A549 (cell line): ENCODE measurements around the gene RBL2. TPM values are rescaled to one million over a fixed set of nuclear protein-coding genes. Genes with fewer than 3 reads are reported as not detected.

Experiments
- ATAC-seq, 2 experiments: fragments of 200-7000 bp in 1 of 2; fragments of >200 bp in 1 of 2; cut with Nextera tagmentation in 1 of 2; cut with Tn5 transposase in 1 of 2; 3 replicates each; pipeline versions ENCODE4 v1.8.0 to v1.9.1; 2018 to 2020; ENCODE audit warnings: mild to moderate bottlenecking in 1 of 2, moderate library complexity in 1 of 2
- CTCF ChIA-PET: fragments of 300-600 bp; sonication (Branson Sonifier 250); formaldehyde crosslinking; extraction: SDS; loops from one replicate; lab custom pipeline; 2021; ENCODE audit warnings: antibody characterized with exemption, inconsistent platforms; lab: Yijun Ruan, JAX
- POLR2A ChIA-PET: fragments of 350-600 bp; formaldehyde crosslinking; extraction: SDS; loops from one replicate; lab custom pipeline; 2021; ENCODE audit warnings: antibody characterized with exemption, inconsistent platforms; lab: Yijun Ruan, JAX
- DNase-seq, 2 experiments: peaks; one replicate each; pipeline versions ENCODE4 v3.0.0 to v3.0.0-alpha.2; 2011 to 2016; ENCODE audit warnings: low read depth in 1 of 2, low spot score in 1 of 2
- FAIRE-seq: peaks from 2 replicates; lab custom pipeline; 2011; peaks lifted over from hg19 to GRCh38; lab: Jason Lieb, UNC
- H3K27ac ChIP-seq, 2 experiments: fragments of >200 bp; sonication (Bioruptor Twin); formaldehyde crosslinking; 3 replicates each; pipeline ENCODE4 v1.5.1; 2016 to 2017
- H3K4me1 ChIP-seq: fragments of >200 bp; sonication (Bioruptor Twin); formaldehyde crosslinking; 3 replicates; pipeline ENCODE4 v1.6.1; 2016
- H3K4me2 ChIP-seq: fragments of >200 bp; sonication (Bioruptor Twin); formaldehyde crosslinking; 3 replicates; pipeline ENCODE4 v1.6.1; 2016
- H3K4me3 ChIP-seq: fragments of >200 bp; sonication (Bioruptor Twin); formaldehyde crosslinking; 3 replicates; pipeline ENCODE4 v1.5.1; 2016
- H3K9me3 ChIP-seq: fragments of >200 bp; sonication (Bioruptor Twin); formaldehyde crosslinking; 3 replicates; pipeline ENCODE4 v1.6.1; 2016
- CHD4 ChIP-seq: fragments of 200-600 bp; sonication (generic); IDR thresholded peaks from 2 replicates; pipeline ENCODE4 v1.6.1; 2016; ENCODE audit warnings: antibody characterized with exemption, mild to moderate bottlenecking, borderline replicate concordance
- EHMT2 ChIP-seq: fragments of 200-600 bp; sonication (generic); IDR thresholded peaks from 2 replicates; pipeline ENCODE4 v1.6.1; 2016; ENCODE audit warnings: antibody characterized with exemption, low read depth, mild to moderate bottlenecking, moderate library complexity
- EP300 ChIP-seq, 2 experiments: fragments of >200 bp; sonication (Bioruptor Twin); formaldehyde crosslinking; IDR thresholded peaks; 2 replicates in 1 of 2; 3 replicates in 1 of 2; pipeline ENCODE4 v1.6.1; 2016 to 2017
- ESRRA ChIP-seq: fragments of 150-350 bp; IDR thresholded peaks from 2 replicates; pipeline ENCODE4 v1.6.1; 2014; ENCODE audit warnings: mild to moderate bottlenecking, low read length, borderline replicate concordance
- FOSB ChIP-seq: fragments of 250-450 bp; sonication (Bioruptor Pico); IDR thresholded peaks from 2 replicates; pipeline ENCODE4 v1.5.0; 2020; ENCODE audit warnings: mild to moderate bottlenecking, moderate library complexity
- FOSL2 ChIP-seq, 2 experiments: fragments of 450-650 bp in 1 of 2; fragments of >200 bp in 1 of 2; sonication (Bioruptor Twin) in 1 of 2; formaldehyde crosslinking; IDR thresholded peaks; 2 replicates each; pipeline versions ENCODE4 v1.5.0 to v1.6.1; 2016 to 2020; ENCODE audit warnings: mild to moderate bottlenecking in 1 of 2, moderate library complexity in 1 of 2
- FOXS1 ChIP-seq: fragments of 250-450 bp; sonication (Bioruptor Pico); IDR thresholded peaks from 2 replicates; pipeline ENCODE4 v1.5.0; 2020; ENCODE audit warnings: mild to moderate bottlenecking, moderate library complexity
- GATA3 ChIP-seq: IDR thresholded peaks from 2 replicates; pipeline ENCODE4 v1.6.1; 2012; ENCODE audit warnings: borderline replicate concordance
- HDAC2 ChIP-seq: fragments of 200-600 bp; sonication (generic); IDR thresholded peaks from 2 replicates; pipeline ENCODE4 v1.6.1; 2016
- HEYL ChIP-seq: fragments of 250-450 bp; sonication (Bioruptor Pico); IDR thresholded peaks from 2 replicates; pipeline ENCODE4 v1.8.0; 2021; ENCODE audit warnings: mild to moderate bottlenecking, moderate library complexity
- HOXB5 ChIP-seq: fragments of 250-450 bp; sonication (Bioruptor Pico); IDR thresholded peaks from 2 replicates; pipeline ENCODE4 v1.5.0; 2020; ENCODE audit warnings: mild to moderate bottlenecking, moderate library complexity
- JUN ChIP-seq, 2 experiments: fragments of >200 bp; sonication (Bioruptor Twin); formaldehyde crosslinking; IDR thresholded peaks; 2 replicates in 1 of 2; 3 replicates in 1 of 2; pipeline ENCODE4 v1.6.1; 2016 to 2017
- NFE2L2 ChIP-seq: fragments of 150-350 bp; conservative IDR thresholded peaks from 2 replicates; pipeline ENCODE4 v1.6.1; 2014; ENCODE audit warnings: low read length
- PHF8 ChIP-seq: fragments of 200-600 bp; sonication (generic); IDR thresholded peaks from 2 replicates; pipeline ENCODE4 v1.6.1; 2016; ENCODE audit warnings: low read depth, mild to moderate bottlenecking, antibody characterized with exemption, moderate library complexity, borderline replicate concordance
- RAD21 ChIP-seq, 2 experiments: fragments of >200 bp in 1 of 2; sonication (Bioruptor Twin) in 1 of 2; formaldehyde crosslinking in 1 of 2; IDR thresholded peaks in 1 of 2; conservative IDR thresholded peaks in 1 of 2; 2 replicates in 1 of 2; 3 replicates in 1 of 2; pipeline ENCODE4 v1.6.1; 2012 to 2018; ENCODE audit warnings: inconsistent platforms in 1 of 2
- RARB ChIP-seq: fragments of 250-450 bp; sonication (Bioruptor Pico); IDR thresholded peaks from 2 replicates; pipeline ENCODE4 v1.8.0; 2021; ENCODE audit warnings: mild to moderate bottlenecking, moderate library complexity
- RFX5 ChIP-seq: fragments of 450-650 bp; IDR thresholded peaks from 2 replicates; pipeline ENCODE4 v1.7.1; 2014; ENCODE audit warnings: antibody characterized with exemption, mild to moderate bottlenecking, moderate library complexity
- RNF2 ChIP-seq: fragments of 200-600 bp; sonication (generic); IDR thresholded peaks from 2 replicates; pipeline ENCODE4 v1.6.1; 2016; ENCODE audit warnings: low read depth, mild to moderate bottlenecking, antibody characterized with exemption, moderate library complexity, borderline replicate concordance
- SMC3 ChIP-seq: fragments of >200 bp; sonication (Bioruptor Twin); formaldehyde crosslinking; IDR thresholded peaks from 3 replicates; pipeline ENCODE4 v1.6.1; 2018; ENCODE audit warnings: inconsistent platforms
- SREBF2 ChIP-seq: fragments of 450-650 bp; IDR thresholded peaks from 2 replicates; pipeline ENCODE4 v1.6.1; 2014; ENCODE audit warnings: mild to moderate bottlenecking, moderate library complexity
- TP53 ChIP-seq: fragments of 250-450 bp; sonication (Bioruptor Pico); IDR thresholded peaks from 2 replicates; pipeline ENCODE4 v1.5.0; 2021; ENCODE audit warnings: mild to moderate bottlenecking, moderate library complexity
- ZFP36 ChIP-seq: fragments of 450-650 bp; IDR thresholded peaks from 2 replicates; pipeline ENCODE4 v1.6.1; 2014; ENCODE audit warnings: borderline replicate concordance; ENCODE audit not compliant: partially characterized antibody
- ZSCAN20 ChIP-seq: fragments of 250-450 bp; sonication (Bioruptor Pico); IDR thresholded peaks from 2 replicates; pipeline ENCODE4 v1.8.0; 2022; ENCODE audit warnings: mild to moderate bottlenecking, moderate library complexity
- WGBS: methylation state at CpG from one replicate; pipeline ENCODE4 v1.1.6; 2017; ENCODE audit errors: missing lambda C conversion rate; 5-methylcytosine and 5-hydroxymethylcytosine counted together
- polyA plus RNA-seq, 4 experiments: library from polyadenylated mRNA; depleted of rRNA in 3 of 4; stranded (reverse); fragments of >200 nt; fragmentation: RNase III in 1 of 4; extraction: RNeasy Plus Mini Kit Qiagen cat#74134 plus additional on column Dnase treatment in 1 of 4; gene quantifications; 2 replicates in 3 of 4; 3 replicates in 1 of 4; pipeline ENCODE4 v1.2.3, GENCODE V29; 2011 to 2017
- TF ChIP-seq, protein P1 (sequence below): fragments of 150-350 bp; IDR thresholded peaks from 2 replicates; pipeline ENCODE4 v1.6.1; 2014; ENCODE audit warnings: low read depth, mild to moderate bottlenecking, low read length
- TF ChIP-seq, protein P2 (sequence below): fragments of 250-450 bp; sonication (Bioruptor Pico); IDR thresholded peaks from 2 replicates; pipeline ENCODE4 v1.5.0; 2021; ENCODE audit warnings: mild to moderate bottlenecking, moderate library complexity, borderline replicate concordance
- TF ChIP-seq, protein P3 (sequence below): IDR thresholded peaks from 2 replicates; pipeline ENCODE4 v1.6.1; 2012
- TF ChIP-seq, protein P4 (sequence below): fragments of 200-600 bp; sonication (generic); IDR thresholded peaks from 2 replicates; pipeline ENCODE4 v1.6.1; 2016; ENCODE audit warnings: antibody characterized with exemption, mild to moderate bottlenecking, moderate library complexity

RBL2 gene
- polyA plus RNA-seq, 2 of the 4 experiments (the other 2 are of a cell fraction): 17.2 to 45.0 TPM

DNA sequence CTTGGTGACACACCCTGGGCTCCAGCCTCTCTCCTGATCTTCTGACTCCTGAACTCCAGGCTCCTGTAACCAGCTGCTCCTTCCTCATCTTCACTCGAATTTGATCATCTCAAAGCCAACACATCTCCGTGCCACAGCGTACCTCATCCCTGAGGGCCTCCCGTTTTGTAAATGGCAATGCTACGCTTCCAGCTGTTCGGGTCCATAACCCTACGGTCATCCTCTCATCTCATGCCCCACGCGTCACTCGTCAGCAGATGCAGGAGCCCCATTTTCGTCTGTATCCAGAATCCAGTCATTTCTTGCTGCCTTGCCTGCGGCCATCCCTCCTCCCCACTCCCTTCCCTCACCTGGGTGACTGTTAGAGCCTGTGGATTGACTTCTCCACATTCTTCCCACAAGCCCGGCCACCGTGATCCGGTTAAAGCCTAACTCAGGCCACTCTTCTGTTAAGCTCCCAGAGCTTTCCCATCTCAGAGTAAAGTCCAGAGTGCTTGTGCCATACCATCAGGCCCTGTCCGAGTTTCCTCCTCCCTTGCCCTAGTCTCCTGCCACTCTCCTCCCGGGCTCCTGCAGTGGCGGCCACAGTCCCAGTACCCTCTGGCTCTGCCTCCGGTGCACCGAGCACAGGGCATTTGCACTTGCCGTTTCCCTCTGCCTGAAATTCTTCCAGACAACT lies 89.0 kb downstream of the RBL2 start:
- ChIA-PET CTCF (interaction anchor here (1.2 to 1.6 kb wide), 2 partner anchors 8 to 11 kb away, joined by 3 to 4 read pairs; no protein-coding TSS in a partner anchor), POLR2A (no interaction called here)
- H3K4me3 ChIP-seq: no peak overlapping the region
- FAIRE-seq (no peak), ATAC-seq (no peak), DNase-seq (no peak)
- TF ChIP-seq PHF8: no peak
- no peak for TF ChIP-seq ZFP36
- TF ChIP-seq FOSB (CRISPR knock-in tag): no peak
- TF ChIP-seq SREBF2: no peak
- TF ChIP-seq CHD4: no peak
- TF ChIP-seq RFX5: no peak
- TF ChIP-seq FOXS1 (CRISPR knock-in tag): no peak
- no peak for TF ChIP-seq EP300 (IDR thresholded peaks at IDR 0.05)
- TF ChIP-seq ESRRA: no peak
- TF ChIP-seq FOSL2 (IDR thresholded peaks at IDR 0.05): no peak
- TF ChIP-seq FOSL2 (CRISPR knock-in tag; IDR thresholded peaks at IDR 0.05): no peak
- no peak for TF ChIP-seq JUN (IDR thresholded peaks at IDR 0.05)
- TF ChIP-seq, protein P1, sequence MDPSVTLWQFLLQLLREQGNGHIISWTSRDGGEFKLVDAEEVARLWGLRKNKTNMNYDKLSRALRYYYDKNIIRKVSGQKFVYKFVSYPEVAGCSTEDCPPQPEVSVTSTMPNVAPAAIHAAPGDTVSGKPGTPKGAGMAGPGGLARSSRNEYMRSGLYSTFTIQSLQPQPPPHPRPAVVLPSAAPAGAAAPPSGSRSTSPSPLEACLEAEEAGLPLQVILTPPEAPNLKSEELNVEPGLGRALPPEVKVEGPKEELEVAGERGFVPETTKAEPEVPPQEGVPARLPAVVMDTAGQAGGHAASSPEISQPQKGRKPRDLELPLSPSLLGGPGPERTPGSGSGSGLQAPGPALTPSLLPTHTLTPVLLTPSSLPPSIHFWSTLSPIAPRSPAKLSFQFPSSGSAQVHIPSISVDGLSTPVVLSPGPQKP: no peak
- TF ChIP-seq RARB (CRISPR knock-in tag): no peak
- TF ChIP-seq HOXB5 (CRISPR knock-in tag): no peak
- no peaks in the 10 kb centered on the region for H3K4me1 ChIP-seq
- H3K9me3 ChIP-seq: no peaks in the 10 kb centered on the region
- no peak overlapping the region for H3K27ac ChIP-seq
- WGBS: 74% methylated on average over 21 of the region's 21 CpGs
- no peak overlapping the region for H3K4me2 ChIP-seq

DNA sequence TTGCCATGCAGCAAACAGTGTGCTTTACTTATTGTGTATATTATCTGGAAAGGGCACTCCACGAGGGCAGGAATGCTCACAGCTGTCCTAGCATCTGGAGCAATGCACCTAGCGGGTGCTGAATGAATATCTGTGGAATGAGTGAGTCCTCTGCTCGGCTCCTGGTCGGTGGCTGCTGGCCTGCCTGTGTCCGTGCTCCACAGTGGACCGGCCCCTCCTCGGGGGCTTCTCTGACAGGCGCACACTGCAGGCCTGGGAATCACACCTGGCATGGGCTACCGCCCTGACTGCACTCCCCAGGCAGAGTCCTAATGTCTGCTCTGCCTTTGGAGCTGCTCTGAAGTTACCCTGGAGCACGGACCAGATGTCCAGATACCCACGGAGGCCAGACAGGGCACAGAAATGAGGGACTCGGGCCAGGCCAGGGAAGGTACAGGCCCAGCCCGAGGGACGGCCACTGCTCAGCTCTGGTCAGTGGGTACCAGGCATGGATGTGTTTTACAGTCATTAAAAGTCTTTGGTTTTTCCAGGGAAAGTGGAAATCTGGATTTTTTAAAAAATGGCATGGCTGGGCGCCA lies 89.8 kb downstream of the RBL2 start:
- FAIRE-seq (no peak), ATAC-seq (0 out of 6 replicates have a peak, but pooled peaks of 1 of the 2 experiments have one; percentile 33), DNase-seq (no peak)
- Histone ChIP-seq H3K4me2 (no peak overlapping the region), H3K4me1 (no peaks in the 10 kb centered on the region), H3K27ac (no peak overlapping the region), H3K9me3 (no peaks in the 10 kb centered on the region), H3K4me3 (no peak overlapping the region)
- 55% methylated on average over 6 of the region's 15 CpGs for WGBS
- CTCF ChIA-PET: interaction anchor here (0.6 to 1.2 kb wide), 2 partner anchors 10 to 19 kb away, joined by 3 to 5 read pairs; no protein-coding TSS in a partner anchor
- POLR2A ChIA-PET: no interaction called here
- no peak for TF ChIP-seq EHMT2

DNA sequence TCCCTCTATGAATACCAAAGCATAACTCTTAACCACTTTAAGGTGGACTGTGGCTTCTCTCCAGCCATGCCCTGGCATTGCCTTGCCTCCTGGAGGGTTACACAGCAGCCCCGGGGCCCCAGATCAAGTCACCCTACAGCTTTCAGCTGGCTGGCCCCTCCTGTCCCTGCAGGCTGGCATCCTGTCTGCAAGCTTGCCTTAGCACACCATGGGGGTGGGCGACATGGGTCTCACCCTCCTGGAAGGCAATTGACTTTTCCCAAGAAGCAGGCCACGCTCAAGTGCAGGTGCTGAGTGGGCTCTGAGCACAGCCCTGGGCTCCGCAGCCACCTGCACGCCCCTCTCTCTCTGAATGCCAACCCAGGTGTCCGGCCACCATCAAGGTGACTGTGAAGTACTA lies 94.5 kb downstream of the RBL2 start:
- Histone ChIP-seq H3K27ac (no peak overlapping the region), H3K4me1 (no peaks in the 10 kb centered on the region), H3K4me2 (no peak overlapping the region), H3K4me3 (no peak overlapping the region), H3K9me3 (no peaks in the 10 kb centered on the region)
- DNase-seq (no peak), FAIRE-seq (no peak), ATAC-seq (no peak)
- CTCF ChIA-PET: no interaction called here
- POLR2A ChIA-PET: no interaction called here
- 58% methylated on average over 6 of the region's 6 CpGs for WGBS
- TF ChIP-seq SMC3 (no peak), ZSCAN20 (CRISPR knock-in tag) (no peak), HOXB5 (CRISPR knock-in tag) (no peak), RNF2 (no peak), NFE2L2 (no peak), ZFP36 (no peak), TP53 (CRISPR knock-in tag) (no peak), HEYL (no peak), EP300 (IDR thresholded peaks at IDR 0.05) (no peak), HDAC2 (no peak), ESRRA (no peak), GATA3 (no peak), RAD21 (conservative IDR thresholded peaks at IDR 0.05 in 1 of 2, IDR thresholded peaks at IDR 0.05 in 1 of 2) (no peak)
- TF ChIP-seq, protein P2, sequence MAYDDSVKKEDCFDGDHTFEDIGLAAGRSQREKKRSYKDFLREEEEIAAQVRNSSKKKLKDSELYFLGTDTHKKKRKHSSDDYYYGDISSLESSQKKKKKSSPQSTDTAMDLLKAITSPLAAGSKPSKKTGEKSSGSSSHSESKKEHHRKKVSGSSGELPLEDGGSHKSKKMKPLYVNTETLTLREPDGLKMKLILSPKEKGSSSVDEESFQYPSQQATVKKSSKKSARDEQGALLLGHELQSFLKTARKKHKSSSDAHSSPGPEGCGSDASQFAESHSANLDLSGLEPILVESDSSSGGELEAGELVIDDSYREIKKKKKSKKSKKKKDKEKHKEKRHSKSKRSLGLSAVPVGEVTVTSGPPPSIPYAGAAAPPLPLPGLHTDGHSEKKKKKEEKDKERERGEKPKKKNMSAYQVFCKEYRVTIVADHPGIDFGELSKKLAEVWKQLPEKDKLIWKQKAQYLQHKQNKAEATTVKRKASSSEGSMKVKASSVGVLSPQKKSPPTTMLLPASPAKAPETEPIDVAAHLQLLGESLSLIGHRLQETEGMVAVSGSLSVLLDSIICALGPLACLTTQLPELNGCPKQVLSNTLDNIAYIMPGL: no peak
- TF ChIP-seq, protein P3, sequence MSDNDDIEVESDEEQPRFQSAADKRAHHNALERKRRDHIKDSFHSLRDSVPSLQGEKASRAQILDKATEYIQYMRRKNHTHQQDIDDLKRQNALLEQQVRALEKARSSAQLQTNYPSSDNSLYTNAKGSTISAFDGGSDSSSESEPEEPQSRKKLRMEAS: no peak
- TF ChIP-seq, protein P4, sequence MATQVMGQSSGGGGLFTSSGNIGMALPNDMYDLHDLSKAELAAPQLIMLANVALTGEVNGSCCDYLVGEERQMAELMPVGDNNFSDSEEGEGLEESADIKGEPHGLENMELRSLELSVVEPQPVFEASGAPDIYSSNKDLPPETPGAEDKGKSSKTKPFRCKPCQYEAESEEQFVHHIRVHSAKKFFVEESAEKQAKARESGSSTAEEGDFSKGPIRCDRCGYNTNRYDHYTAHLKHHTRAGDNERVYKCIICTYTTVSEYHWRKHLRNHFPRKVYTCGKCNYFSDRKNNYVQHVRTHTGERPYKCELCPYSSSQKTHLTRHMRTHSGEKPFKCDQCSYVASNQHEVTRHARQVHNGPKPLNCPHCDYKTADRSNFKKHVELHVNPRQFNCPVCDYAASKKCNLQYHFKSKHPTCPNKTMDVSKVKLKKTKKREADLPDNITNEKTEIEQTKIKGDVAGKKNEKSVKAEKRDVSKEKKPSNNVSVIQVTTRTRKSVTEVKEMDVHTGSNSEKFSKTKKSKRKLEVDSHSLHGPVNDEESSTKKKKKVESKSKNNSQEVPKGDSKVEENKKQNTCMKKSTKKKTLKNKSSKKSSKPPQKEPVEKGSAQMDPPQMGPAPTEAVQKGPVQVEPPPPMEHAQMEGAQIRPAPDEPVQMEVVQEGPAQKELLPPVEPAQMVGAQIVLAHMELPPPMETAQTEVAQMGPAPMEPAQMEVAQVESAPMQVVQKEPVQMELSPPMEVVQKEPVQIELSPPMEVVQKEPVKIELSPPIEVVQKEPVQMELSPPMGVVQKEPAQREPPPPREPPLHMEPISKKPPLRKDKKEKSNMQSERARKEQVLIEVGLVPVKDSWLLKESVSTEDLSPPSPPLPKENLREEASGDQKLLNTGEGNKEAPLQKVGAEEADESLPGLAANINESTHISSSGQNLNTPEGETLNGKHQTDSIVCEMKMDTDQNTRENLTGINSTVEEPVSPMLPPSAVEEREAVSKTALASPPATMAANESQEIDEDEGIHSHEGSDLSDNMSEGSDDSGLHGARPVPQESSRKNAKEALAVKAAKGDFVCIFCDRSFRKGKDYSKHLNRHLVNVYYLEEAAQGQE: no peak
